Activated CD8-positive, alpha-beta T cell treated with anti-CD3 and anti-CD28 coated beads for 36 hours (primary cell): ENCODE measurements around the gene PRKCZ. TPM values are rescaled to one million over a fixed set of nuclear protein-coding genes. Genes with fewer than 3 reads are reported as not detected.

Experiments used
- ATAC-seq: fragments of 200-7000 bp; cut with Tn5 transposase; one replicate; pipeline ENCODE4 v1.10.0; 2021; ENCODE audit warnings: mild to moderate bottlenecking, moderate library complexity
- CTCF ChIA-PET: fragments of 350-600 bp; sonication (Branson Sonifier 250); formaldehyde crosslinking; loops from one replicate; lab custom pipeline; 2021; ENCODE audit warnings: antibody characterized with exemption; lab: Charles Lee
- POLR2A ChIA-PET: fragments of 350-600 bp; sonication (Branson Sonifier 250); formaldehyde crosslinking; loops from one replicate; lab custom pipeline; 2021; ENCODE audit warnings: antibody characterized with exemption; lab: Charles Lee
- DNase-seq: peaks from one replicate; pipeline ENCODE4 v3.0.0-alpha.2; 2020
- H3K27ac Mint-ChIP-seq: one replicate; pipeline ENCODE4 v1.8.0; 2021; ENCODE audit warnings: mild to moderate bottlenecking, mixed read lengths
- H3K27me3 Mint-ChIP-seq: one replicate; pipeline ENCODE4 v1.8.0; 2021; ENCODE audit warnings: mixed read lengths
- H3K36me3 Mint-ChIP-seq: one replicate; pipeline ENCODE4 v1.8.0; 2021; ENCODE audit warnings: low read depth, mixed read lengths
- H3K4me1 Mint-ChIP-seq: one replicate; pipeline ENCODE4 v1.8.0; 2021; ENCODE audit warnings: low read depth, mixed read lengths
- H3K4me3 Mint-ChIP-seq: one replicate; pipeline ENCODE4 v1.8.0; 2021; ENCODE audit warnings: mild to moderate bottlenecking, moderate library complexity, mixed read lengths
- H3K9me3 Mint-ChIP-seq: one replicate; pipeline ENCODE4 v1.8.0; 2021; ENCODE audit warnings: mixed read lengths
- CTCF ChIP-seq: fragments of 200-600 bp; IDR thresholded peaks from one replicate; pipeline ENCODE4 v1.8.0; 2022; ENCODE audit warnings: antibody characterized with exemption, mild to moderate bottlenecking
- intact Hi-C: fragments of 100-400 bp; cut with micrococcal nuclease; formaldehyde crosslinking; loops from one replicate; pipeline ENCODE4 v1.10.0; 2022
- total RNA-seq, 2 experiments: library from RNA; stranded (reverse); gene quantifications; one replicate each; pipeline ENCODE4 v1.2.3, GENCODE V29; 2021

PRKCZ gene
- total RNA-seq, 2 experiments from 2014 or later = 15.4 to 15.7 TPM

GRCh38 chr1:2175055-2175414 is 124.8 kb downstream of the PRKCZ start:
- DNase-seq (no peak), ATAC-seq (no peak)
- Mint-ChIP-seq H3K27me3 (no peaks in the 10 kb centered on the region), H3K9me3 (no peaks in the 10 kb centered on the region), H3K4me3 (peak overlapping the region; percentile 38), H3K27ac (no peak overlapping the region), H3K36me3 (no peaks in the 10 kb centered on the region), H3K4me1 (peaks cover 3% of the 10 kb centered on the region)
- intact Hi-C loops = no loop called here
- POLR2A ChIA-PET = no interaction called here
- CTCF ChIA-PET = interaction anchor here (0.6 to 4.1 kb wide), 23 partner anchors 9 to 323 kb away, joined by 3 to 30 read pairs (median 5); no protein-coding TSS in a partner anchor
- TF ChIP-seq CTCF = no peak

GRCh38 chr1:2175681-2176454 is 125.7 kb downstream of the PRKCZ start:
- H3K4me3 Mint-ChIP-seq = no peak overlapping the region
- no peaks in the 10 kb centered on the region for H3K36me3 Mint-ChIP-seq
- intact Hi-C loops = no loop called here
- H3K27ac Mint-ChIP-seq = no peak overlapping the region
- no peaks in the 10 kb centered on the region for H3K9me3 Mint-ChIP-seq
- CTCF ChIA-PET = interaction anchor here (0.9 to 4.1 kb wide), 5 partner anchors 12 to 206 kb away, joined by 3 to 30 read pairs (median 21); no protein-coding TSS in a partner anchor
- ATAC-seq = no peak
- POLR2A ChIA-PET = no interaction called here
- peaks cover 3% of the 10 kb centered on the region for H3K4me1 Mint-ChIP-seq
- no peak for TF ChIP-seq CTCF
- no peak for DNase-seq
- H3K27me3 Mint-ChIP-seq = no peaks in the 10 kb centered on the region

GRCh38 chr1:2176615-2177014 is 126.4 kb downstream of the PRKCZ start:
- Mint-ChIP-seq H3K4me1 (peaks cover 3% of the 10 kb centered on the region), H3K36me3 (no peaks in the 10 kb centered on the region), H3K4me3 (no peak overlapping the region), H3K9me3 (no peaks in the 10 kb centered on the region), H3K27me3 (no peaks in the 10 kb centered on the region), H3K27ac (no peak overlapping the region)
- intact Hi-C loops = no loop called here
- ATAC-seq = no peak
- ChIA-PET POLR2A (no interaction called here), CTCF (interaction anchor here (3.3 to 4.1 kb wide), 3 partner anchors 13 to 205 kb away, joined by 21 to 30 read pairs (median 26); no protein-coding TSS in a partner anchor)
- no peak for DNase-seq
- no peak for TF ChIP-seq CTCF

GRCh38 chr1:2177541-2177940 is 127.3 kb downstream of the PRKCZ start:
- H3K27ac Mint-ChIP-seq = no peak overlapping the region
- H3K4me3 Mint-ChIP-seq = no peak overlapping the region
- no peak for TF ChIP-seq CTCF
- no peaks in the 10 kb centered on the region for H3K27me3 Mint-ChIP-seq
- H3K9me3 Mint-ChIP-seq = no peaks in the 10 kb centered on the region
- H3K4me1 Mint-ChIP-seq = peaks cover 3% of the 10 kb centered on the region
- ChIA-PET POLR2A (no interaction called here), CTCF (interaction anchor here (0.9 kb wide), 1 partner anchor 37 kb away, joined by 3 read pairs; no protein-coding TSS in a partner anchor)
- no peak for ATAC-seq
- DNase-seq = no peak
- intact Hi-C loops = no loop called here
- no peaks in the 10 kb centered on the region for H3K36me3 Mint-ChIP-seq

GRCh38 chr1:2177946-2178538 is 127.8 kb downstream of the PRKCZ start:
- Mint-ChIP-seq H3K9me3 (no peaks in the 10 kb centered on the region), H3K27ac (no peak overlapping the region), H3K36me3 (no peaks in the 10 kb centered on the region), H3K27me3 (no peaks in the 10 kb centered on the region), H3K4me3 (no peak overlapping the region), H3K4me1 (peaks cover 3% of the 10 kb centered on the region)
- ChIA-PET POLR2A (no interaction called here), CTCF (interaction anchor here (0.9 kb wide), 1 partner anchor 38 kb away, joined by 3 read pairs; no protein-coding TSS in a partner anchor)
- DNase-seq = no peak
- ATAC-seq = no peak
- TF ChIP-seq CTCF = no peak
- intact Hi-C loops = no loop called here
